Measurements from ENCODE around the gene ANKH. TPM values are rescaled to one million over a fixed set of nuclear protein-coding genes. Genes with fewer than 3 reads are reported as not detected.
"Not testable (repeated sequence)": the region's sequence is repeated elsewhere in the genome, so short reads cannot be mapped to it uniquely, and the experiment has no call there.

The ANKH gene
- total and polyA plus RNA-seq, 4 donors: 9.3 to 57.1 (median 37.4) TPM

DNA sequence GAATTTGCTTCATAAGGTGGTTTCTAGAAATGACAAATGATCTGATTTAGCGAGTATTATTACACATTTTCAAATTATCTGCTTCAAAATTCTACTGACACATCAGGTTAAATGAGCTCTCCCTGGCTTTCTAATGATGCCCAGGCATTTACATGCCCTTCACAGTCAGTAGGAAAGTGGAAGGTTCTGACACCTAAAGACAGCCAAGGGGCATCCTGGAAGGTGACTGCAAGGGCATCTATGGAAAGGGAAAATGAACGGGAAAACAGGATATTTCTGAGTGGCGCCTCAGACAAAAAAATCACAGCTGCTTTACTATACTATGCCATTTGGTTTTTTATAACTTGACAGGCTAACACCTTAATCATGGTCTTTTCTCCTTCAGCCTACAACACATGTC is 31.0 kb downstream of the ANKH start:
- Histone ChIP-seq H3K27ac (ENCODE audit: low read depth in 1 of 2, low read length in 2 of 2) (no peak overlapping the region), H3K9me3 (ENCODE audit: control insufficient read depth in 4 of 4, low read length in 3 of 4) (no peaks in the 10 kb centered on the region), H3K36me3 (ENCODE audit: control insufficient read depth in 4 of 4, insufficient read depth in 3 of 4, low read depth in 1 of 4, low read length in 3 of 4) (peaks cover 0 to 2% (median 0%) of the 10 kb centered on the region in 4 donors), H3K4me1 (ENCODE audit: control insufficient read depth in 4 of 4, insufficient read depth in 4 of 4, low read length in 3 of 4) (no peaks in the 10 kb centered on the region), H3K4me3 (ENCODE audit: low read depth in 1 of 3, low read length in 3 of 3) (no peak overlapping the region), H3K27me3 (ENCODE audit: control insufficient read depth in 4 of 4, insufficient read depth in 4 of 4, low read length in 3 of 4) (no peaks in the 10 kb centered on the region), H3K9ac (ENCODE audit: low read depth in 1 of 2, low read length in 2 of 2) (no peak overlapping the region)
- TF ChIP-seq HNF4G (IDR thresholded peaks at IDR 0.05) (no peak), ZBTB33 (IDR thresholded peaks at IDR 0.05) (no peak), YY1 (IDR thresholded peaks at IDR 0.05) (no peak), FOXA2 (IDR thresholded peaks at IDR 0.05) (no peak), FOXA1 (IDR thresholded peaks at IDR 0.05) (no peak)
- TF ChIP-seq, protein P1, sequence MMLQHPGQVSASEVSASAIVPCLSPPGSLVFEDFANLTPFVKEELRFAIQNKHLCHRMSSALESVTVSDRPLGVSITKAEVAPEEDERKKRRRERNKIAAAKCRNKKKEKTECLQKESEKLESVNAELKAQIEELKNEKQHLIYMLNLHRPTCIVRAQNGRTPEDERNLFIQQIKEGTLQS (IDR thresholded peaks at IDR 0.05): no peak
- WGBS: 94% methylated on average over 3 of the region's 3 CpGs
- DNase-seq (ENCODE audit: low spot score): no peak

DNA sequence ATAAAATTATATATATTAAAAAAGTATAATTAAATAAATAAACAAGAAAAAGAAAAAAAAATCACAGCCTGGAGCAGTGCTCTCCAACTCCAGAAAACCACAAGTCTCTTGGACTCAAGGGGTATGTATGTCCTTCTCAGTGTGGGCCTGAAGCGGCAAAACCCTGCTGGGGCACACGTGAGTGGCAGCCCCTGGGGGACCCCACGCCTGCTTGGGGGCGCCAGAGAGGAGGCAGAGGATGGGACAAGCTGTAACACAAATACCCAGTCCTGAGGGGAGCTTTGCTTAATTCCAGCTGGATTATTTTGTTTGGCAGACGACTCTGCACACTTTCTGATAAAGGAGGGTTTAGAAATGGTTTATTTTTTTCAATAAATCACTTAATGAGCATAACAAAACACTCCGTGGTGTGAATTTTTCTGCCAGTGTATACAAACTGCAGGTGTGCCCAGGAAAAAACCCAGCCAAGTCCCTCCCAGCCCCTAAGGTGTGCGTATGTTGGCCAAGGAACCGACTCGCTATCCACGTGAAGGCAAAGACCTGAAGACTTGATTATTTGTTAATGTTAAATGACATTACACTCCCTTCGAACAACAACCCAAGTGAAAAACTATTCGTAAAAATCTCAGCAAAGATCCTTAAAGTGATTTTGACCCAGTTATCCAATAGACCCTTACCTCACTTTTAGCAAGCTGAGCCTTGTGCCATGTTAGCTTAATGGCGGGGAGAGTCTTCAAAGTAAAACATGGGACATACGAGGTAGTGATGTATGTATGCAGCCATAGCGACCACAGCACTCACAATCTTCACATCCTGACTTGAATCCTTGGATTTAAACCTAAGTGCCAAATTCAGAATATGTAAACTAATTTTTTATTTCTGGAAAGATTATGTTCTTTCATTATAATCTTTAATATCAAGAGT is 32.9 kb downstream of the ANKH start:
- no peak overlapping the region for H3K4me3 ChIP-seq (ENCODE audit: low read depth in 1 of 3, low read length in 3 of 3)
- no peak overlapping the region for H3K9ac ChIP-seq (ENCODE audit: low read depth in 1 of 2, low read length in 2 of 2)
- H3K9me3 ChIP-seq (ENCODE audit: control insufficient read depth in 4 of 4, low read length in 3 of 4): no peaks in the 10 kb centered on the region
- H3K27me3 ChIP-seq (ENCODE audit: control insufficient read depth in 4 of 4, insufficient read depth in 4 of 4, low read length in 3 of 4): no peaks in the 10 kb centered on the region
- H3K27ac ChIP-seq (ENCODE audit: low read depth in 1 of 2, low read length in 2 of 2): no peak overlapping the region
- WGBS: 91% methylated on average over 15 of the region's 15 CpGs
- no peaks in the 10 kb centered on the region for H3K4me1 ChIP-seq (ENCODE audit: control insufficient read depth in 4 of 4, insufficient read depth in 4 of 4, low read length in 3 of 4)
- TF ChIP-seq TAF1 (conservative IDR thresholded peaks at IDR 0.05): no peak
- TF ChIP-seq SP1 (IDR thresholded peaks at IDR 0.05): no peak
- TF ChIP-seq, protein P2, sequence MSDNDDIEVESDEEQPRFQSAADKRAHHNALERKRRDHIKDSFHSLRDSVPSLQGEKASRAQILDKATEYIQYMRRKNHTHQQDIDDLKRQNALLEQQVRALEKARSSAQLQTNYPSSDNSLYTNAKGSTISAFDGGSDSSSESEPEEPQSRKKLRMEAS (IDR thresholded peaks at IDR 0.05): no peak
- no peak for TF ChIP-seq FOXA2 (IDR thresholded peaks at IDR 0.05)
- TF ChIP-seq ZBTB33 (IDR thresholded peaks at IDR 0.05): no peak
- no peak for TF ChIP-seq GABPA (IDR thresholded peaks at IDR 0.05 in 1 of 2, conservative IDR thresholded peaks at IDR 0.05 in 1 of 2)
- no peak for TF ChIP-seq EGR1 (IDR thresholded peaks at IDR 0.05; ENCODE audit: low read depth in 2 of 2)
- TF ChIP-seq, protein P3, sequence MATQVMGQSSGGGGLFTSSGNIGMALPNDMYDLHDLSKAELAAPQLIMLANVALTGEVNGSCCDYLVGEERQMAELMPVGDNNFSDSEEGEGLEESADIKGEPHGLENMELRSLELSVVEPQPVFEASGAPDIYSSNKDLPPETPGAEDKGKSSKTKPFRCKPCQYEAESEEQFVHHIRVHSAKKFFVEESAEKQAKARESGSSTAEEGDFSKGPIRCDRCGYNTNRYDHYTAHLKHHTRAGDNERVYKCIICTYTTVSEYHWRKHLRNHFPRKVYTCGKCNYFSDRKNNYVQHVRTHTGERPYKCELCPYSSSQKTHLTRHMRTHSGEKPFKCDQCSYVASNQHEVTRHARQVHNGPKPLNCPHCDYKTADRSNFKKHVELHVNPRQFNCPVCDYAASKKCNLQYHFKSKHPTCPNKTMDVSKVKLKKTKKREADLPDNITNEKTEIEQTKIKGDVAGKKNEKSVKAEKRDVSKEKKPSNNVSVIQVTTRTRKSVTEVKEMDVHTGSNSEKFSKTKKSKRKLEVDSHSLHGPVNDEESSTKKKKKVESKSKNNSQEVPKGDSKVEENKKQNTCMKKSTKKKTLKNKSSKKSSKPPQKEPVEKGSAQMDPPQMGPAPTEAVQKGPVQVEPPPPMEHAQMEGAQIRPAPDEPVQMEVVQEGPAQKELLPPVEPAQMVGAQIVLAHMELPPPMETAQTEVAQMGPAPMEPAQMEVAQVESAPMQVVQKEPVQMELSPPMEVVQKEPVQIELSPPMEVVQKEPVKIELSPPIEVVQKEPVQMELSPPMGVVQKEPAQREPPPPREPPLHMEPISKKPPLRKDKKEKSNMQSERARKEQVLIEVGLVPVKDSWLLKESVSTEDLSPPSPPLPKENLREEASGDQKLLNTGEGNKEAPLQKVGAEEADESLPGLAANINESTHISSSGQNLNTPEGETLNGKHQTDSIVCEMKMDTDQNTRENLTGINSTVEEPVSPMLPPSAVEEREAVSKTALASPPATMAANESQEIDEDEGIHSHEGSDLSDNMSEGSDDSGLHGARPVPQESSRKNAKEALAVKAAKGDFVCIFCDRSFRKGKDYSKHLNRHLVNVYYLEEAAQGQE (IDR thresholded peaks at IDR 0.05): no peak
- TF ChIP-seq FOXA1 (IDR thresholded peaks at IDR 0.05): no peak
- no peak for TF ChIP-seq HNF4A (conservative IDR thresholded peaks at IDR 0.05)
- TF ChIP-seq CTCF (IDR thresholded peaks at IDR 0.05; ENCODE audit: low read depth, low read length, missing input control): no peak
- no peak for TF ChIP-seq RAD21 (IDR thresholded peaks at IDR 0.05)
- TF ChIP-seq YY1 (IDR thresholded peaks at IDR 0.05): no peak
- TF ChIP-seq NR2F2 (IDR thresholded peaks at IDR 0.05): no peak
- no peak for DNase-seq (ENCODE audit: low spot score)
- H3K36me3 ChIP-seq (ENCODE audit: control insufficient read depth in 4 of 4, insufficient read depth in 3 of 4, low read depth in 1 of 4, low read length in 3 of 4): no peaks in the 10 kb centered on the region

- not testable (repeated sequence) for H3K27me3 ChIP-seq (ENCODE audit: control insufficient read depth in 4 of 4, insufficient read depth in 4 of 4, low read length in 3 of 4); H3K4me3 ChIP-seq (ENCODE audit: low read depth in 1 of 3, low read length in 3 of 3); H3K4me1 ChIP-seq (ENCODE audit: control insufficient read depth in 4 of 4, insufficient read depth in 4 of 4, low read length in 3 of 4); H3K9me3 ChIP-seq (ENCODE audit: control insufficient read depth in 4 of 4, low read length in 3 of 4); H3K9ac ChIP-seq (ENCODE audit: low read depth in 1 of 2, low read length in 2 of 2); DNase-seq (ENCODE audit: low spot score); H3K36me3 ChIP-seq (ENCODE audit: control insufficient read depth in 4 of 4, insufficient read depth in 3 of 4, low read depth in 1 of 4, low read length in 3 of 4); H3K27ac ChIP-seq (ENCODE audit: low read depth in 1 of 2, low read length in 2 of 2)
- WGBS: 98% methylated on average over 5 of the region's 7 CpGs
These were observed 34.0 kb downstream of the ANKH start for GRCh38 chr5:14837423-14838122.
